Islet of Langerhans (tissue), 1 donor: ENCODE data around the gene RPL36.
"Not testable (repeated sequence)": the region's sequence is repeated elsewhere in the genome, so short reads cannot be mapped to it uniquely, and the experiment has no call there.

ENCODE experiments used
- FAIRE-seq: peaks from one replicate; lab custom pipeline; 2011; peaks lifted over from hg19 to GRCh38; lab: Jason Lieb, UNC

The RPL36 gene

DNA sequence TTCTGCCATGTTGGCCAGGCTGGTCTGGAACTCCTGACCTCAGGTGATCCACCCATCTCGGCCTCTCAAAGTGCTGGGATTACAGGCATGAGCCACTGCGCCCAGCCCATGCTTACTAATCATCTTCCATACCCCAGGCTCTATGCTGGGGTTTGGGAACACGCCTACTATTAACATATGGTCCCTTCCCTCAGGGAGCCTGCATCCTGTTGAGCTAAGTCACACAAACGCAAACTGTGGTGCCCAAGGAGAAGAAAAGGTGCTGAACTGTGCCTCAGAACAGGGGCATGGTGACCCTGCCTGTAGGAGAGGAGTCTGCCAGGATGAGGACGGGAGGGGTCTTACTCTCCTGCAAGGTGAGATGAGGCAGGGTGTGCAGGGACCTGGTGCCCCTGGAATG, 15.4 kb upstream of the RPL36 start:
- FAIRE-seq: no peak

DNA sequence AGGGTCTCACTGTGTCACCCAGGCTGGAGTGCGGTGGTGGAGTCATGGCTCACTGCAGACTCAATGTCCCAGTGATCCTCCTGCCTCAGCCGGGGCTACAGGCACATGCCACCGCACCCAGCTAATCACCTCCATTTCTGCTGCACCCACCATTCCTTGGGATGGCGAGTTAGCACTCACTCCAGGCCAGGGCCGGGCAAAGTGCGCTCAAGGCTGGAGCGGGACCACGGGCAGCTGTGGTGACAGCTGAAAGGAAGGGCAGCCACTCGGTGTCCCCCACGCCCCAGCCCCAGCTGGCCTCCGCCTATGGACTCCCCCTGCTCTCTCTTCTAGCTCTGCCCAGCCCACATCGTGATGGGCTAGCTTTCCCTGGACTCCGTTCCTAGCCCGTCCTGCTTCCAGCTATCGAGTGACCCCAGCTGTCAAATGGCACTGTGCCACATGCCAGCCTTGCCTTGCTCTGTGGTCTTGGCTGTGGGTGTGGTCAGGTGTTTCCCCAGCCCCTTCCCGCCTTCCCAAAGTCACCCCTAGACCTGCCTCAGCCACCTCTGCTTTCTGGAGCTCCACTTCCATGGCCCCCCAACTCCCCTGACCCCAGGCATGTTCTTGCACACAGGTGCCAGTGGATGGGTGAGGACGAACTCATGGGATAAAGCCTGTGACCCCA, 13.9 kb upstream of the RPL36 start:
- FAIRE-seq: no peak

DNA sequence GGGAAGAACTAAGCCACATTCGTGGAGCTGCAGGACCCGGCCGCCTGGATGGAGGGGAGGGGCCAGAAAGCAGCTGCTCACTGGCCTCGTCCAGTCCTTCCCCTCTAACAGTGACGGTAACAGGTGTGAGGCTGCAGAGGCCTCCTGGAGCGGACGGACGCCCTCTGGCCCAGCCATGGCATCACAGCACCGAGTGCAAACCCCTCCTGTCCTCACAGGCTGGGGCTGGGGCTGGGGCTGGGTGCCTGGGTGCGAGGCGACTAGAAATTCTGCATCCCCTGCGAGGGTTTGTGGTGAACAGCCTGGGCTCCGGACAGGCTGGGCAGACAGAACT, 13.4 kb upstream of the RPL36 start:
- no peak for FAIRE-seq

DNA sequence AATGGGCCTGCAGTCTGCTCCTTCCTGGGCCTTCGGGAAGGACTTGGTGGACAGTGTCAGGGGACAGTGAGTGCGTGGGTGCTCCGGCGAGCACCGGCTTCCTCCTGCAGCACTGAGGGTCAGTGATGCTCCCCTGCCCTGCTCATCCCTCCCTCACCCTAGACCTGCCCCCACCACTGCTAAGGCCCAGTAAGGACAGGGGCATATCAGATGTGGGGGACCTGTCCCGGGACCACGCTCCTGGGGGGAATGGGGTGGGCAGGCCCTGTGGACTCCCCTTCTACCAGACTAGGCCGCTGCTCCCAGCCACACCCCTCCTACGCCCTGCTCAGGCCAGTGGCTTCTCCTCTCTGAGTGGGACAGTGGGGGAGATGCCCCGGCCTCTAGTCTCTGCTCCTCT, 13.0 kb upstream of the RPL36 start:
- no peak for FAIRE-seq

DNA sequence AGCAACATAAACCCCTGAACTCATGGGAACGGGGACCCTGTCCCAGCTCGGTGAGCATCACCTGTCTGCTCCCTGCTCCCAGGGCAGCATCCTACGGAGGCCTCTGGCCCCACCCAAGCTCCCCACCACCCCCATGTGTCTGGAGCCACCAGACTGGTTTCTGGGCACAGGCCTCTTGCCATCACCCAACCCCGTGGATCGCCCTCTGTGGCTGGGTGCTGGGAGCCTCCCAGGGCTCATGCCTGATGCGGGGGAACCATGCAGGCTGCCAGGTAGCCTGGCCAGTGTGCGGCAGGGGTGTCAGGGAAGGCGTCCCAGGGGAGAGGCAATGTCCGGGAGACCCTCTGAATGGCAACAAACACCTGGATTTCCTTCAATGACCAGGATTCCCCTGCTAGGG, 12.5 kb upstream of the RPL36 start:
- no peak for FAIRE-seq

DNA sequence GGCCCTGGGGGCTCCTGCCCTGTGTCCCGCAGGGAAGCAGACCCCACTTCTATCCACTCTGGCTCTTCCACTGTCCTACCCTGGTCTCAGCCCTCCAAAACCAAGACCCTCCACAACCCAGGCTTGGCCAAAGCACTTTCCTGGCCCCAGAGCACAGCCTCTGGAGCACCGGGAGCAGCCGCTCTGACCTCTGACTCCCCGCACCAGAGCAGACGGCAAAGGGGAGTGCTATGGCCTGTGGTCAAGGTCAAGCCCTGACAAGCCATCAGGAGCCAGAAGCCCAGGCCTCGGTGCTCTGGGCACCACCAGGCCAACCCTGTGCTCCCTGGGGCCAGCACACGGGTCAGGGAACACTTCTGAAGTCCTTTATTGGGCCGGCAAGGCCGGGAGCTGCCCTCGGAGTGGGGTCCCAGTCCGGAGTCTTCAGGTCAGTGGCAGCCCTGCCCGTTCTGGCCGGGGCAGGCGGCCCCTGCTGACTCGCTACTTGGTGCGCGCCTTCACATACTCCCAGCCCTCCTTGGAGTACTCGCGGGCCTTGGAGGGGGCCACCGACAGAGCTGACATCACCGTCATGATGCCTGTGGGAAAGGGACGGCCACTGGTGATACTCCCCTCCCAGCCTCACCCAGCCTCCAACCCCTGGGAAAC, 11.9 kb upstream of the RPL36 start:
- no peak for FAIRE-seq

DNA sequence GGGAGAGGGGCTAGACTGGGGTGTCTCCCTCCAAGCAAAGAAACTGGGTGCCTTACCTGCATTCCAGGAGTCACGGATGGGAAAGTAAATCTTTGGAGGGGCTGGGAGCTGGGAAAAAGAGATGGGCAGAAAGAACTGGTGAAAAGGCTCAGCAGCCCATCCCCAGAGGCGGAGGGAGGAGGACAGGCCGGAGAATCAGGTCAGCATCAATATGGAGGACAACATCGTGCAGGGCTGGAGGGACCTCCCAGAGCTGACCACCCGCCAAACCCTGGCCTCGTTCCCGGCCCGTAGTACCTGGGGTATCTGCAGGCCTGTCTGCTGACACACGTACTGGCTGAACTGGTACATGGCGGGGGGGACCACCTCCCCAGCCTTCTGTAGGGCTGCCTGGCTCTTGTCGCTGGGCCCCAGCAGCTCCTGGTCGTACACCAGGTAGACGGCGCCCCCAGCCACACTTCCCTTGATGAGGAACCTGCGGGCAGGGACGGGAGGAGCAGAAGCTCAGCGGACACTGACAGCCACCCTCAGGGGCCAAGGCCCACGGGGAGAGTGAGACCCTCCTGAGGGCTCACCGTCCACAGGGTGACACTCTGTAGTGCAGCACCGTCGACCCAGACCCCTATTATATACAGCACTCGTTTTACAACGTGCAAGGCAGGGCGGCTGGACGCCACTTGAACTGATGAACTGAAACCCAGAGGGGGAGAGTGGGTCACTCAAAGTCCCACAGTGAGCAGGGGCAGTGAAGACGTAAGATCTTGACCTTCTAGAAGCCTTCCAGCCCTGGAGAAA, 10.6 kb upstream of the RPL36 start:
- no peak for FAIRE-seq

DNA sequence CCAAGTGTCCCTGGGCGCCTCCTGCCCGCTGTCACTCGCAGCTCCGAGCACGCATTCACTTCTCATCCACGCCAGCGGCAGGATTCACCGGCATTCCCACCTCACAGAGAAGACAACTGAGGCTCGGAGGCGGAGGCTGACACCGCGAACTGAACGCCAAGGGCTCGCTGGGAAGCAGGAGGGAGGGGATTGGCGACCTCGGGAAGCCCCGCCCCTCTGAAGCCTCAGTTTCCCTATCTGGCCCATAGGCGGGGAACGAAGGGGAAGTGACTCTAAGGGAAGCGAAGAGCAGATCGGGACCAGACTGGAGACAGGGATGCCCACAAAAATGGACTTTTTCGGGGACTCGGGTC, 10.0 kb upstream of the RPL36 start:
- no peak for FAIRE-seq

DNA sequence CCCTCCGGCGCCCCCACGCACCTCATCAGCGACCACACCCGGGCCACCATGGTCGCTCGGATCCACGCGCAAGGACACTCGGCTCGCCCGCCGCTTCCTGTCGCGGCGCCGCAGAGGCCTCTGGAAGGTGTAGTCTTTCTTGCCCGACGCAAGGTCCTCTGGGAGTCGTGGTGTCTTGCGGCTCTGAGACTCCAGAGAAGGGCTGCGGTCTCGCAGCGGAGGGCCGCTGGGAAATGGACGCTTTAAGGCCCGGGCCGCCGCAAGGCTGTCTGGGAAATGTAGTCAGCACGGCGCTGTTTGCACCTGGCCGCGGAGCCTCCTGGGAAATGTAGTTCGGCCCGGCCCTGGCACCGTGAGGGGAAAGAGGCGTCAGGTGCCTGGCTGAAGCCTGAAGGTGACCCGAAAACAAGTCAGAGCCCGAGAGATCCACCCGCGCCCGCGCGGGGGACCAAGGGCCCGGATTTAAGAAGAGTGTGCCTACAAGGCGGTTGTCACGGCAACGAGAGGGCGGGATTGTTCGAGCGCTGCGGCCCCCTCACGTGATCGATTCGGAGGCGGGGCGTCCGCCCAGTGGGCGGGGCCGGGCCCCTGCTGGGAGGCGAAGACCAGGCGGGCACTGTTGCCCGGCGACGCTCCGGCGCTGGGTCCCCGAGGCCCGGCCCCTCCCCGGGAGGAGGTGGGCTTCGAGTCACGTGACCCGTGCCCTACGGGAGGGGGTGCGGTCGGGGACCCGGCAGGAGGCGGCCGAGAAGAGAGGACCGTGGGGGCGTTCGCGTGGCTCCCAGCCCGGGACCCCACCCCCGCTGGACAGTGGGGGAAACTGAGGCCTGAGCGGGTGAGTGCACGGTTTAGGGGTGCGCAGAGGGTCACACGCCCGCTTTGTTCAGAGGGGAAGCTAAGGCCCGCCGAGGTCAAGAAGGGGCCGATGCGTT, 9.4 kb upstream of the RPL36 start, which contains the start of the genes HSD11B1L and MICOS13:
Gene HSD11B1L, plus strand, starts transcription at position 591 of the 932 bp plus-strand sequence. CDS start 3,806 bp downstream, outside the sequence.
Gene MICOS13, minus strand, starts transcription at position 80 of the 932 bp plus-strand sequence. Its CDS starts 30 bp downstream, at position 50.
- FAIRE-seq: peak; percentile 79

DNA sequence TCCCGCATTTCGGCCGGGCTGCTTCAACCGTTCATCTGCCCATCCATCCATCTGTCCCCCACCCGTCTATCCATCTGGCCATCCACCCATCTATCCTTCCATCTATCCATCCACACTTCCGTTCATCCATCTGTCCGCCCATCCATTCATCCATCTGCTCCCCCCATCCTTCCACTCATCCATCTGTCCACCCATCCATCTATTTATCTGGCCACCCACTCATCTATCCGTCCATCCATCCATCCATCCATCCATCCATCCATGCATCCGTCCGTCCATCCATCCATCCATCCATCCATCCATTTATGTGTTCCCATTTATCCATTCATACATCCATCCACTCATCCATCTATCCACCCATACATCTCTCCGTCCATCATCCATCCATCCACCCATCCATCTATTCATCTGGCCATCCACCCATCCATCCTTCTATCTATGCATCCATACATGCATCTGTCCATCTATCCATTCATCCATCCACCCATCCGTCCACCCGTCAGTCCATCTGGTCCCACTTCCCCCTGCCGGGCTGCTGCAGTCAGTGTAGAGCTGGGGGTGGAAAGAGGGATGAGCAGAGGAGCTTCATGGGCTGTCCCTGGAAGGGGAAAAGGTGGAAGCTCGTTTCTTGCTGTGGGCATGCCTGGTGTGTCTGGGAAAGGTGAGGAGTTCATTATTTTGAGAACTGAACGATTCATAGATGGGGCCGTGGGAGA, 8.5 kb upstream of the RPL36 start:
- no peak for FAIRE-seq

DNA sequence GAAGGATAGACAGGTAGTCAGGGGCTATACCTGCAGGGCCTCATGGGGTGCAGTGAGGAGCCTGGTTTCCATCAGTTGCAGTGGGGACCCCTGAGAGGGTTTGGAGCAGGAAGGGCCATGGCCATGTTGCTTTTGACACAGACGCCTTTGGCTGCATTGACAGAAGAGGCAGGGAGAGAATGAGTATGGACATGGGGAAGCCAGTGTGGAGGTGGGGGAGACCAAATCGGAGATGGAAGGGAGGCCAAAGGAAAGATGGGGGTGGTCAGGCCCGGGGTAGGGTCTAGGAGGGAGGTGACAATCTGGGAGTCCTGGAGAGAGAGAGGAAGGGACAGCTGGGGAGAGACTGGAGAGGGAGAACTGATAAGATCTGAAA, 8.0 kb upstream of the RPL36 start:
- FAIRE-seq: no peak

DNA sequence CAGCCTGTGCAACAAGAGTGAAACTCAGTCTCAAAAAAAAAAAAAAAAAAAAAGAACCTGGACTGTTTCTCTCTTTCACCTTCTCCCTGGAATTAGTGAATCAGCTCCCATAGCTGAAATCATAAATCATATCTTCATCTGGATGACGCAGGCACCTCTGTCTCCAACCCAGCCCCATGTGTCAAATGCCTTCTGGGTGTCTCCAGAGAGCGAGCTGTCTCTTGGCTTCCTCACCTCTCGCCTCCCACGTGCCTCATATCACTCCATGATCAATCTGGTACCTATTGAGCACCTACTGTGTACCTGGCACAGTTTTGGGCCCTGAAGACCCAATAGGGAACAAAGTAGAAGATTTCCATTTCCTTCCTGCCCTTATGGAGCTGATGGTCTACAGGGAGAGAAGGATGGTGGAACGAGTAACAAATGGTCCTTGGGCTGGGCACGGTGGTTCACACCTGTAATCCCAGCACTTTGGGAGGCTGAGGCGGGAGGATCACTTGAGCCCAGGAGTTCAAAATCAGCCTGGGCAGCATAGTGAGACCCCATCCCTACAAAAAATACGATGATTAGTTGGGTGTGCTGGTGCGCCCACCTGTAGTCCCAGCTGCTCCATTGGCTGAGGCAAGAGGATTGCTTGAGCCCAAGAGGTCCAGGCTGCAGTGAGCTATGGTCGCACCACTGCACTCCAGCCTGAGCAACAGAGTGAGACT, 6.8 kb upstream of the RPL36 start:
- no peak for FAIRE-seq

DNA sequence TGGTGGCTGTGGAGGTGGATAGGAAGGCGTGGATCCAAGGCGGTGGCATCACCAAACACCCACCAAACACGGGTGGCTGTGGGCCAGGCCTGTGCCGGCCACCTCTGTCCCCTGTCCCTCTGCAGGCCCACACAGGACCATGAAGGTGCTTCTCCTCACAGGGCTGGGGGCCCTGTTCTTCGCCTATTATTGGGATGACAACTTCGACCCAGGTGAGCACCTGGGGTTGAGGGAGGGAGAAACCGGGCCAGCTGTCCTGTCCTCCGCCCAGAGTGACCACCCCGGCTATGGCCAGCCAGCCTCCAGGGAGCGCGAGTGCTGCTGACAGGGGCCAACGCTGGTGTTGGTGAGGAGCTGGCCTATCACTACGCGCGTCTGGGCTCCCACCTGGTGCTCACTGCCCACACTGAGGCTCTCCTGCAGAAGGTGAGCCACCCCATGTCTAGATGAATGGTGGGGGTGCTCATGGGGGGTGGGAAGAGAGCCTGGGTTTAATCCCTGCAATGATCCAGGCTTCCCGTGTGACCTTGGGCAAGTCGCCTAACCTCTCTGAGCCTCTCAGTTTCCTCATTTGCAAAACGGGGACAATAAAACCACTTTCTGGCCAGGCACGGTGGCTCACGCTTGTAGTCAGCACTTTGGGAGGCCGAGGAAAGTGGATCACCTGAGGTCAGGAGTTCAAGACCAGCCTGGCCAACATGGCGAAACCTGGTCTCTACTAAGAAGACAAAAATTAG, 5.2 kb upstream of the RPL36 start:
- no peak for FAIRE-seq

DNA sequence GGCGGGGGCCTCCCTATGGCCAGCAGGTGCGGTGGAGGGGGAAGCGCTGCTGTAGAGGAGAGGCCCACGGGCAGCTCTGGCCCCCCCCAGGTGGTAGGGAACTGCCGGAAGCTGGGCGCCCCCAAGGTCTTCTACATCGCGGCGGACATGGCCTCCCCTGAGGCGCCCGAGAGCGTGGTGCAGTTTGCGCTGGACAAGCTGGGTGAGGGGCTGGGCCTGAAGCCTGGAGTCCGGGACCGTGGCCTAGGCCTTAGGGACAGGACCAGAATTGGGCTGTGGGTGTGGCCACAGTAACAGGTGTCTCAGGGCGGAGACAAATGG, 3.8 kb upstream of the RPL36 start:
- FAIRE-seq: no peak

DNA sequence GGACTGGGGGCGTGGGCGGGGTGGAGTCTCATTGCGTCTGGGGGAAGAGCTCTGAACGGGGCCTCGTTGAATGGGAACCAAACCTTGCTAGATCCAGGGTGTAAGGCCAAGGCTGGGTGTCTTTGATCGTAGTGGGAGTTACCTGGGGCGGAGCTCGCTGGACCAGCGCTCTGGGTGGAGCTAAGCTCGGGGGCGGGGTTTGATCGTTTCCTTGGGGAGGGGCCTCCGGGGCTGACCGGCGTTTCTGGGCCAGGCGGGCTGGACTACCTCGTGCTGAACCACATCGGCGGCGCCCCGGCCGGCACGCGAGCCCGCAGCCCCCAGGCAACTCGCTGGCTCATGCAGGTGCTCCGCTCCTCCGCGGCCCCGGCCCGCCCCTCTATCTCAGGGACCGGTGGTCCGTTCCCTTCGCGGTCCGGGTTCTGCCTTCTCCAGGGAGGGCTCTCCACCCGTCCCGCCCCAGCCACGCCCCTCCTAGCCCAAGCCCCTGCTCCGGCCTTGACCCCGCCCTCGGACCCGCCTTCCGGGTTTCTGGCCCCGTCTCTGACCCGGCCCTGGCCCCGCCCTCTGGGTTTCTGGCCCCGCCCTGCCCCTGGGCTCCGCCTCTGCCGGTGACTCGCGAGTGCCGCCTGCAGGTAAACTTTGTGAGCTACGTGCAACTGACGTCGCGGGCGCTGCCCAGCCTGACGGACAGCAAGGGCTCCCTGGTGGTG, 3.3 kb upstream of the RPL36 start:
- FAIRE-seq: no peak

DNA sequence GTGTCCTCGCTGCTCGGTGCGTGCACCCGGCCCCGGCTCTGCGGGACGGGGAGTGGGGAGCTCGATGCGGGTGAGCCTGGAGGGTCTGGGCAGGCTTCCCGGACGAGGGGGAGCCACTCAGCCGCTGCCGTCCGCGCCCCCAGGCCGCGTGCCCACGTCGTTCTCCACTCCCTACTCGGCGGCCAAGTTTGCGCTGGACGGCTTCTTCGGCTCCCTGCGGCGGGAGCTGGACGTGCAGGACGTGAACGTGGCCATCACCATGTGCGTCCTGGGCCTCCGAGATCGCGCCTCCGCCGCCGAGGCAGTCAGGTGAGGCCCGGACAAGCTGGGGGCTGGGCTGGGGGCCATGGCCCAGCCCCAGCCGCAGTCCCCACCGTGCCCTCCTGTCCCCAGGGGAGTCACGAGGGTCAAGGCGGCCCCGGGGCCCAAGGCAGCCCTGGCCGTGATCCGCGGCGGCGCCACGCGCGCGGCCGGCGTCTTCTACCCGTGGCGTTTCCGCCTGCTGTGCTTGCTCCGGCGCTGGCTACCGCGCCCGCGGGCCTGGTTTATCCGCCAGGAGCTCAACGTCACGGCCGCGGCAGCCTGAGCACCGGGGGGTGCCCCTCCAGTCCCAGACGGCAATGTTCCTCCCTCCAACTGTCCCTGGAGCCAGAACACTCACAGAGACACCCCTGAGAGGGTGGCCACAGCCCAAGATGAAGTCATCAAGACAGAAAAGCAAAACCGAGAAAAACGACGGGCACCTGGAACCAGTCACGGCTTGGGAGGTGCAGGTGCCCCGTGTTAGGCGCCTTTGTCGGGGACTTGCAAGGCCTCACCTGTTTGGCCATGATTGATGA, 2.5 kb upstream of the RPL36 start:
- FAIRE-seq: no peak

DNA sequence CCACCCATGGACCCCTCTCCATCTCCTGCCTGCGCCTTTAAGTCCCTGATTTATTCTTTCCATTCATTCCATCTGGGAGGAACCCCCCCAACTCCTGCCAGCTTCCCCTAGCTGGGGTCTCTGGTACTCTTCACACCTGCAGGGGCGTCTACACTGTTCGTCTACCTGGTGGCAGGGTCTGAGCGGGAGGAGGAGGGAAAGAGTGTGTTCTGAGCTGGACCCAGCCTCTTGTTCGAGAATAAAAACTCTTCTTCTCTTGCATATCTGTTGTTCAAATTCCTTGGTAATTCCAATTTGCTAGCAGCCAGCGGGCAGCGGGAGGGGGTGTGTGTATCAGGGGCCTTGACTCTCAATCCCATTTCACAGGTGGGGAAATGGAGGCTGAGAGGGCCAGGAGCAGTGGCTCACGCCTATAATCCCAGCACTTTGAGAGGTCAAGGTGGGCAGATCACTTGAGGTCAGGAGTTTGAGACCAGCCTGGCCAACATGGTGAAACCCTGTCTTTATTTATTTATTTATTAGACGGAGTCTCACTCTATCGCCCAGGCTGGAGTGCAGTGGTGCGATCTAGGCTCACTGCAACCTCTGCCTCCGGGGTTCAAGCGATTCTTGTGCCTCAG, 1.7 kb upstream of the RPL36 start:
- not testable (repeated sequence) for FAIRE-seq
